Ovary (tissue), 3 donors: ENCODE results near the gene CDKL1.

Experiments used
- POLR2A ChIP-seq: fragments of 450-650 bp; IDR thresholded peaks from one replicate; pipeline ENCODE4 v1.6.1; 2017; ENCODE audit warnings: antibody characterized with exemption, mild to moderate bottlenecking, moderate library complexity
- TF ChIP-seq, protein P1 (sequence below), 3 donors: fragments of 450-650 bp in 2 of 3; fragments of 200-600 bp in 1 of 3; IDR thresholded peaks; one replicate each; pipeline versions ENCODE4 v1.5.1 to v1.8.0; 2016 to 2022; ENCODE audit warnings: antibody characterized with exemption in 3 of 3, mild to moderate bottlenecking in 1 of 3
- donor health status: DM: no; HTN: no; CAD: no.

DNA sequence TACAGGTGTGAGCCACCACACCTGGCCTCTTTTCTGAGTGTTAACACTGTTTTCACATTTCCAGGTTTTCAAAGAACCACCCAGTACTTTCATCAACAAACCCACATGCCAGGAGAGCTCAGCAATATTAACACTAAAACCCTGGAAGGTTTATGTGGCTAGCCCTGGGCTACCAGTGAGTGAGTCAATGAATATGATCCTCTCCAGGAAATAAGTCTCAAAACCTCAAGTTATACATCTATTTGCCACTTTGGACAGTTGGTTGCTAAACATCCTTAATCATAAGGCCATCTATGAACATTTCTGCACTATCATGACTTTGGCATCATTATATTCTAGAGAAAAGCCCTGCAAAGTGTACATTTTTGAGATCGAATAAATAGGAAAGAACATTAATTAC, 6.3 kb upstream of the CDKL1 start:
- TF ChIP-seq, protein P1, sequence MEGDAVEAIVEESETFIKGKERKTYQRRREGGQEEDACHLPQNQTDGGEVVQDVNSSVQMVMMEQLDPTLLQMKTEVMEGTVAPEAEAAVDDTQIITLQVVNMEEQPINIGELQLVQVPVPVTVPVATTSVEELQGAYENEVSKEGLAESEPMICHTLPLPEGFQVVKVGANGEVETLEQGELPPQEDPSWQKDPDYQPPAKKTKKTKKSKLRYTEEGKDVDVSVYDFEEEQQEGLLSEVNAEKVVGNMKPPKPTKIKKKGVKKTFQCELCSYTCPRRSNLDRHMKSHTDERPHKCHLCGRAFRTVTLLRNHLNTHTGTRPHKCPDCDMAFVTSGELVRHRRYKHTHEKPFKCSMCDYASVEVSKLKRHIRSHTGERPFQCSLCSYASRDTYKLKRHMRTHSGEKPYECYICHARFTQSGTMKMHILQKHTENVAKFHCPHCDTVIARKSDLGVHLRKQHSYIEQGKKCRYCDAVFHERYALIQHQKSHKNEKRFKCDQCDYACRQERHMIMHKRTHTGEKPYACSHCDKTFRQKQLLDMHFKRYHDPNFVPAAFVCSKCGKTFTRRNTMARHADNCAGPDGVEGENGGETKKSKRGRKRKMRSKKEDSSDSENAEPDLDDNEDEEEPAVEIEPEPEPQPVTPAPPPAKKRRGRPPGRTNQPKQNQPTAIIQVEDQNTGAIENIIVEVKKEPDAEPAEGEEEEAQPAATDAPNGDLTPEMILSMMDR (IDR thresholded peaks at IDR 0.05): no peak
- TF ChIP-seq POLR2A: no peak
